Islet of Langerhans (tissue), 1 donor: Measurements from ENCODE around the gene DLGAP1.

Source experiments
- FAIRE-seq: peaks from one replicate; lab custom pipeline; 2011; peaks lifted over from hg19 to GRCh38; lab: Jason Lieb, UNC

DLGAP1 gene

DNA sequence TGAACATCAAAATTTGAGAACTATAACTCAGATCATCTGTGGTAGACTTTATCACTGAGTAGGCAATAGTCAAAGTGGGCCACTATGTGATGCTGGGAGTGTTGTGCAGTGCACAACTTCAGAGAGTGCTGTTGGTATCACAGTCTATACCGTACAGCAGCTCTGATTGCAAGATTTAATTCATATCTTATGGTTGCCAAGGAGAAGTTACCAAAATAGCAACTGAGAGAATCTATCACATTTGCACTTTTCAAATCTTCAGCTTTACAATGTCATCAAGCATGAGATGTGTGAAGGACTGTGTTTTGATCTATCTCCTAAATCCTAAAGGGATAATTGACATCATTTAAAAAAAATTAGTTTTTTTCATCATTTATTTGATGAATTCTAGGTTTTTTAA lies 216.1 kb downstream of the DLGAP1 start:
- FAIRE-seq, result no peak

DNA sequence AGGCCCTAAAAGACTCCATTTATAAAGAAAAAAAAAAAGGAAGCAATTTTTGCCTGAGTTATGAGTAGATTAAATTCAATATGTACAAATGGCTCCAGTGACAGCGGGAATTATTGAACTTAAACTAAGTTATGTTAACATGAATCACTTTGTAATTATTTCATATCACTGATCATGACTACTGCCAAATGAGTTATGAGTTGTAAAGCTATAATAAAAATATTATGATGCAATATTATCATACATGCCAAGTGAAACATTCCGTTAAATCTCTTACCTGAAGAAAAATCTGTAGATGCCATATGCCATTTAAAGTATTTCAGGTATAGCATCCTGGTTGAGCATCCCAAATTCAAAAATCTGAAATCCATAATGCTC lies 217.5 kb downstream of the DLGAP1 start:
- FAIRE-seq, result no peak

DNA sequence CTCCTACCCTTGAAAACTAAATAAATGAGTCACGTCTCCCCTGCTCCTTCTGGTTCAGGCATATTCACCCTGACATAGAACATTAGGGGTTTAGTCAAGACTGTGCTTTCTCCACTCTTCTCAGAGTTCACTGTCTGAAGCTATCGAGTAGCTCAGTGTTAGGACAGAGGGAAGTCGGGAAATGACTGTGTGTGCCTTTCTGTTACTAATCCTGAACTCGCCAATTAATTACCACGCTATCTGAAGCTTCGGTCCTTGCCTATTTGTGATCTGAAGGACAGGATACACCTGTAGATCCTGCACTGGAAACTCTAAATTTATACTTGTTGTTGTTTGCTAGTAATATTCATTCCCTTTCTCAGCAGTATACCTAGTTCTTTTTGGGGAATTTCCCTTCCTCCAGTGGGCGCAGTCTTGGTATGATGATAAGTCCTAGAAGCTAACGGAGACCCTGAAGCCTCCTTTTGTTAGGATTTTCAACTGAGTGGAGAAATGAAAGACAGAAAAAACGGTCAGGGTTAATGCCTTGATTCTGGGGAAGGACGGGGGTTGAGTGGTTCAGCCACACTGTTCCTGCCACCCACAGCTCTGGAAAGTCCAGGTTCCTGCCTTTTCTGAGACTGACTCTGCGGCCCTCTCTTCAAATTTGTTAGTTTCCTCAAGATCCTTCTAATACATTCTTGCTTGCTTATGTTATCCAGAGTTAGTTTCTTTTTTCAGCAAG lies 218.0 kb downstream of the DLGAP1 start:
- no peak for FAIRE-seq

DNA sequence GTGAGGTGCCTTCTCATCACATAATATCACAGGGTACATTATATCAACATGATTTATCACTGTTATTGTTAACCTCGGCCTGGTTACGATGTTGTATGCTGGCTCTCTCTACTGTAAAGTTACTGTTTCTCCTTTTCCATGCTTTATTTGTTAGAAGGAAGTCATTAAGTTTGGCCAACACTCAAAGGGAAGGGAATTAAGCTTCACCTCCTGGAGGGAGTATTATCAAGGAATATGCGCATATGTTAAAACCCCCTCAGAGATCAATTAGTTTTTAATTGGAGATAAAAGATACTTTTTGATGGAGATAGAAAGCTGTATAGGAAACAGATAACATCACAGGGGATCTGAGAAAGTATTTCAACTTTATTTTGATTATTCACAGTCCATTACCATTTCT lies 221.6 kb downstream of the DLGAP1 start:
- FAIRE-seq, result no peak

DNA sequence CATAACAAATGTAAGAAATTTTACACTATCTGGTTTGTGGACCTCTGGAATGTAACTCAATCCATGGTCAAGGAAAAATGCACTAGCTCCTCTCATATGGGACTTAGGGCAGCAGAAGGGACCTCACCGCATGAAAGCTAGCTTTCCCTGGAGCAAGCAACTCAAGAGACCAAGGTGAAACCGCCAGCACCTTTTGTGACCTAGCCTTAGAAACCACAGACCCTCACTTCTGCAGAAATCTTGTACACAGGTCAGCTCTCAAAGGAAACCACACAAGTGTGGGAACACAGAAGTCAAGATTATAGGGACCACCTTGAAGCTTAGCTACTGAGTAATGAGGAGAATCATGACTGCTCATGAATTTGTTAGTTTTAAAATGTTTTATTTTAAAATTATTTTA lies 222.5 kb downstream of the DLGAP1 start:
- FAIRE-seq, result no peak

DNA sequence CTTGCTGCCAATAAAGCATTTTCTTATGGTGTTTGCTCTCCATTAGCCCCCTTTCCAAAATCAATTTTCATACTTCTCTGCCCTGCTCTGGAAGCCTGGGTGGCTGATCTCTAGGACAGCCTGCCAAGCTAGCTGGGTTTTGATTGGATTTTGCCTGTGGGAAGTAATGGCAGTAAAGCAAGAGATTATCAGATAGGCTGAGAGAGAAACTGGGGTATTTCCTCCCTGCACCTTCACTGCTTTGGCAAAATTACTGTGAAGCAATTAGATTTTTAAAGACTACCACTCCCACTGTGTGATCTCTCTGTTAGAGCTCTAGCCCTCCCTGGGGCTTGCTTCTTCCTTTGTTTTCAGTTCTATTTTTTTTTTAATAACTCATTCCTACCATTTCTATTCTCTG lies 223.8 kb downstream of the DLGAP1 start:
- FAIRE-seq, result no peak

DNA sequence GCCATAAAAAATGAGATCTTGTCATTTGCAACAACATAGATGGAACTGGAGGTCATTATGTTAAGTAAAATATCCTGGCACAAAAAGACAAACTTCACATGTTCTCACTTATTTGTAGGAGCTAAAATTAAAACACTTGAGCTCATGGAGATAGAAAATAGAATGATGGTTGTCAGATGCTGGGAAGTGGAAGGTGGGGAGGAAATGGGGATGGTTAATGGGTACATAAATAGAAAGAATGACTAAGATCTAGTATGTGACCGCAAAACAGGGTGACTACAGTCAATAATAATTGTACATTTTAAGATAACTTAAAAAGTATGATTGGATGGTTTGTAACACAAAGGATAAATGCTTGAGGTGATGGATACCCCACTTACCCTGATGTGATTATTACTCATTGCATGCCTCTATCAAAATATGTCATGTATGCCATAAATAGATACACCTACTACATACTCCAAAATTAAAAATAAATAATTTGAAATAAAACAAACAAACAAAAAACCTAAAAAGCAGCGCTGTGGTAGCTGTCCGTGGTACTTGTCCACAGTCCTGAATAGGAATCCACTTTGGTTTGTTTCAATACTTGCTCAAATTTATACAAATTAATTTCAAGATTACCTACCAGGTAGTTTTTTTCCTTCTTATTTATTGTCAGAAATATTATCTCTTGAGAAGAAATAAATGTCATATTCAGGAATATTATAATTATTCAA lies 224.5 kb downstream of the DLGAP1 start:
- FAIRE-seq, result no peak

DNA sequence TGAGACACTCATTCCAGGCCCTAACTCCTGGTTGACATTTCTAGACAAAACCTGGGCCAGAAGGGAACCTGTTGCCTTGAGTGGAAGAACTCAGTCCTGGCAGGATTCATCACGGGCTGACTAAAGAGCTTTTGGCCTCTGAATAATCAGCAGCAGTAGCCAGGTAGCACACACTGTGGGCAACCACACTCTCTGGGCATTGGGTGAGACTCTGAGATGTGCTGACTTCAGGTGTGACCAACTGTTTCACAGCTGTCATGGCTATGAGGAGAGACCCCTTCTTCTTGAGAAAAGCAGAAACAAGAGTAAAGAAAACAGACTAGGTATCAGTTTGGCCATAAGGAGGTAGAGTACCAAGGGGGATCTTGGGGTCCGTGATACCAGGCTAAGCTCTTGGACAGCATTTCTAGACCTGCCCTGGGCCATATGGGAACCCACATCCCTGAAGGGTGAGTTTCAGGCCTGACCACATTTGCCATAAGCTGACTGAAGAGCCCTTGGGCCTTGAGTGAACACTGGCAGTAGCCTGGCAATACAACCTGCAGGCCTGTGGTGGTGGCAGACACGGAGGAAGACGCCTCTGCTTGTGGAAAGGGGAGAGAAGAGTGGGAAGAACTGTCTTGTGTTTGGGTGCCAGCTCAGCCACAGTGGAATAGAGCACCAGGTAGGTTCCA lies 230.9 kb downstream of the DLGAP1 start:
- FAIRE-seq, result no peak

DNA sequence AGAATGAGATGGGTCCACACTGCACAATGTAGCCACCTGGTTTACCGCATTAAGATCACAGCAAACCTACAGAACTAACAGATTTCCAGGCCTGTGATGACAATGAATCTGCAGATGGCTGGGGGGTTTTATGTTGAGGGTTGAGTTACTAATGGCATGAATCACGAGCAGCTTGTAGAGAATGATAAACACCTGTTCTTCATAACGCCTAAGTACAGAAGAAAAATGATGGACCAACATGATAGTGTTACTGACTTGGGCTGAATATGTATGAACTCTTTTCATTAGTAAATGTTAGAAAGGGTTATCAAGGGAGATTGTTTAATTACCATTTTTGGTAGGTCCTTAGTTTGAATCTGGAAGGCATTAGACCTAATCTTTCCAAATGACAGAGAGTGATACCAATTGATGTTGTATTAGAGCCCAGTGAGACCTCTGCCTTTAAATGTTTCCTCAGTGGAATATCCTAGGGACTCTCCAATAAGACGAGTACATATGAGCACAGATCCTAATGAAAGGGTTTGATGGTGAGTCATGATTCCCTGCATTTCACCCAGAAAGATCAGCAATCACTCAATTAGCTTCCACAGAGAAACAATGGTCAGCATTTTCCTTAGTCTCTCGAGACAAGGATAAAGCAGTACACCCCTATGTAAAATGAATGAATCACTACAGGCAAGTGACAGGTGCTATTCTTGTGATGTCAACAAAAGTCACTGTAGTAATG lies 243.8 kb downstream of the DLGAP1 start:
- no peak for FAIRE-seq

DNA sequence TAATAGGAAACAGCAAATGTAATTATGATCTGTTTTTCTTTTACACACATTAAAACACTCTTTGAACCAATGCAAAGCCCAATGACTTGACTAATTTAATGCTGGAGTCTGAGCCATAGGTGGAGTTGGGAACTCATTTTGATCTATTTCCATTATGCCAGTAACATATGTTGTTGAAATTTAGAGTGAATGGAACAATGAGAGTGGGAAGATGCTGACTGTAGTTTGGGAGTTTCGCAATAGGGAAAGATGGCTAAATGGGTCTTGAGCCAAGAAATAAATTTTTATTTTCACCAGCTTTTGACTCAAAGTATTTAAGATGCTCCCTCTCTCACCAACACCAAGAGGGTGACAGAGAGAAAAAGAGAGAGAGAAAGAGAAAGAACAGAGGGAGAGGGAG lies 246.7 kb downstream of the DLGAP1 start:
- FAIRE-seq, result no peak

DNA sequence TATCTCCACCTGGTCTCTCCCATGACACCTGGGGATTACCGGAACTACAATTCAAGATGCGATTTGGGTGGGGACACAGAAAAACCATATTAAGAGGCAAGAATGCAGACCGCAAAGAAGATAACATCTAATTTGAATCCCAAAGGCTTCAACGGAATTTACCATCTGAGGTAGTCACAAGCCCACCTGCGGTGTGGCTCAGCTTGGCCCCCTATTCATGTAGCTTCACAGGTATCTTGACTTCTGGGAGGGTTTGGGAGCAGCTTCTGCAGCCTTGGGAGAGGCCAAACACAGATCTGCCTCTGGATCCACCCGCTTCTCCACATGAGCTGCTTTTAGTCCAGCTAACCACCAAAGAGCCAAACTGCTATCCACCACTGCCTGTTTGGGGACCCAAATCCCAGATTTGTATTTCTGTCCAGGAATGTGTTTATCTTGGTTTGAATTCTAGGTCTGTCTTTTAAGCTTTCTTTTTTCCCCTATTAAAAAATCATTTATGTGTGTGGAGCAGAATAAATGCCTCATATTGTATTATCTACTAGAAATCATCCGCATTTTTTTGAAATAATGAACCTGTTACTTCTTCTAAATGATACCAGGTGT lies 247.6 kb downstream of the DLGAP1 start:
- FAIRE-seq, result no peak

DNA sequence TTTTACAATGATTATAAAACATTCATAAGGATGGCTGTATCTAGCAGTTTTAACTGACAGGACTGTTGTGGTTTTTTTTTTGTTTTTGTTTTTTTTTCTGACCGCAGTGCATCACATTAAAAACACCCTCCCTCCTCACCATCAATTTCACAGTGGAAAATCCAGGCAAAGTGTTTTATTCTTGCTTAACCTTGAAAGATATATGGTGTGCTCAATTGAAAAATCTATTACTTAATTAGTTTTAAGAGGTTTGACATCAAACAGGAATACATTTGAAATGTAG lies 250.7 kb downstream of the DLGAP1 start:
- no peak for FAIRE-seq

DNA sequence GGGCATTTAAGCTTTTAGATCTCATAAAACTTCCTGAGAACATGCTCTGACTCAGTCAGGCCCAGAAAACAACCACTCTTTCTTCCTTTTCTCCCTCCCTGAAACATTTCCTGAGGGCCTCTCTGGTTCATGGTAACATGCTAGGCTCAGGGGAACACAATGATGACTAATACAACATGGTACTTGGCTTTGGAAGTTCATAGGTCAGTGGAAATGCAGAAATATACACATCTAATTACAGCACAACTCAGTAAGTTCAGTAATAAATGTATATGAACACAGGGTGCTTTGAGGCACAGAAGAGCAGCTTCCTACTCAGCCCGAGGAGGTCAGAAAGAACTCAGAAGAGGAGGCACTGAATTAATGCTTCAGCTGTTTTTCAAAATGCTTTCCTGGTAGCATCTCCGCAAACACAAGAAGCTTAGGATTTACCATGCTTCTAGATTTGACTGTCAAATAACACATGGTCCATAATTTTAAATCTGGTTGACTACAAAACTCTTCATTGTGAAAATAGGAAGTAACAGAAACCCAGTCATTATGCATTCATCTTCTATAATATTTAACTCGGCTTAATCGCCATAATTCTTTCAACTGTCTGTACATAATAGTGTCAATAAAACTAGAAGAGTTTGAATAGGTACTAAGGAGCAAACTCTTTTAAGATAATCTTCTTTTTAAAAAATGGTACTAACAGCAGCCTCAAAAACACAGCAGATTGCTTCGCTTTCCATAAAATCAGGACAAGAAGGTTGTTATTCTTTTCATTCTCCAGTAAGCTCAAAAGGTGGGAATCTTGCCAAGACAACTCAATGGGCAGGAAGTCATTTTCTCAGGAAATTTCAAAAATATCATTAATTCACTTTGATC lies 251.3 kb downstream of the DLGAP1 start:
- FAIRE-seq, result no peak

DNA sequence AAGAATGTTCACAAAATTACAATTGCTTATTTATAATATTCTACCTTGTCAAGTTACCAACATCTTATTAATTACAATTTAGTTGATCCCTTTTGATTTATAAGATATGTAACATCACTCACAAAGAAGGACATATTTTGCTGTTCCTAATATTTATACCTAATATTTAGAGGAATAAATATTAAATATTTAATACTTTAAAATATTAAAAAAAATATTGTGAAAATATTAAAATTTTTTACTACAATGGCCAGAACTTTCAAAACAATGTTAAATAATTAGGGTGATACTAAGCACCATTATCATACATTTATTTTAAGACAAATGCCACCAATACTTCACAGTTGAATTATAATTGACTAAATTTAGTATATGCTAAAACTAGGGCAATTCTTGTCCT lies 254.7 kb downstream of the DLGAP1 start:
- no peak for FAIRE-seq

DNA sequence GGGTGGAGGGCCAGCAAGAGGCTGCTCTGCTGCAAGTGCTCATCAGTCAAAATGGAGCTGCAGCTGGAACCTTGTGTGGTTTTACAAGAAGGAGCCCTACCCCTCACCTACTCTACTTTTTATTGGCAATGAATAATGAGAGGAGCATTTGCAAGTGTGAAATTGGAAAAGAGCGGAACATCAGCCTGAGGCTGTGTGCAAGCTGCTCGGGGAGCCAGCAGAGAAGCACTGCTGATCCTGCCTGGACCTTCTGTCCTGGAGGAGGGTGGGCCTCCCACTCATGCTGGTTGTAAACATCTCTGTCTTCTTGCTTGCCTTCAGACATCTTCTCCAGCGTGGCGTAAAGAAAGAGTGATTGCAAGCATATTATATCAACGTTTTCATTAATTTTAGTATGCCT lies 256.2 kb downstream of the DLGAP1 start:
- no peak for FAIRE-seq

DNA sequence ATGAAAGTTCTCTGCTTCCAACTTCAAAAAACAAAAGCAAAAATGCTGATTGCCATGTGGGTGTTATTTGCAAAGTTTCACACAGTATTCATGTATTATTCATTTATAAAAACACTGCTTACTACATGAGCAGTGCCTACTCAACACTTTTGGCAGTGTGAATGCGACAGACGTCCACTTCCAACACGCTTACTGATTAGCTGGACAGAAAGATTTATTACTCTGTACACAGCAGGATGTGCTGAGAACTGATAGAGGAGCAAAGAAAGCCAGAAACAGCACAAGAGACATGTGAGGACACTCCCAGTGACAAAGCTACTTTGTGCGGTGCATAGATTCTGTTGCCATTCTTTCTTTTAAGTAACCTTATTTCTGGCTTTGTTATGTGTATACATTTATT lies 258.8 kb downstream of the DLGAP1 start:
- FAIRE-seq, result no peak

DNA sequence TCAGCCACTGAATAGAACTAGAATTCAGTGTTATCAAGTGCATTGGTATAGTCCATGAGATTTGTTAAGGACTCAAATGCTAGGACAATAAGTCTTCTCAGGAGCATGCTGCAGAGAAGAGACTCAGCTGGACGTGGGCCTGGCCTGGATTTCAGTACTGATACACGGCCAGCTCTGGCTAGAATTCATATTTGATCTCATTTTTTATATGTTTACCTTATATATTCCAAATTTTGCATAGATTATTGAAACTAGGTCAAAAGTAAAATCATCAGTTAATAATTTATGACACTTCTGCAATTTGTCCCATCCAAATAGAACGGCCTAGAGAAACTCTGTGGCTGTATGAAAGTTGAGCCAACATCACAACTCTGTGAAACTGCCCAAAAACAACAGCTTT lies 262.0 kb downstream of the DLGAP1 start:
- FAIRE-seq, result no peak

DNA sequence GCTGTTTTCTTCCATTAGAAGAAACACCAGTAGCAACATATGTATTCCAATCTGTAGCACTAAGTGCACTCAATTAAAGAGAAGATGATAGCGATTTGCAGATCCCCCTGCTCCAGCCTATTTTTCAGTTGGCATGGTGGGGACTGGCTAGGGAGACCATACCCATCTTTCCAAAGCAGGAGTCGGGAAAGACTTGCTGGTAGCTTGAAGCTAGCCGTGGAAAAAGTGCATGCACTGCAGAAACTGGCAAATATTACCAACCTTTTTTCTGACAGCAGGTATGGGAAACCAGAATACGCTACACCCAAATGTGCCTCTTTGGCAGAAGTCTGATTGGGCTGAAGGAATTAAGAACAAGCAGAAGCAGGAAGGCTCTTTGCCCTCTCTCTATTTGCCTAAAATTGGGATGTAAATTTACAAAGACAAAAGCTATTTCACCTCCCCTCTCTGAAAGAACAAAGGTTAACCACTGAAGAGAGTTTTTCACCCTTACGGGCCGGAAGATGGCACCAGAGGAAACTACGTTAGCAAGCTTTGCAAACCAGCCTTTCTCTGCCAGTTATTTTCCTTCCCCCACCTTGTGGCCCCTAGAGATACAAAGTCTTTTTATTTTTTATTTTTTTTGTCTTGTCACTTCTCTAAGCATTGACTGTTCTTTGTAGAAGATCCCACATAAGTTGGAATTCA lies 273.1 kb downstream of the DLGAP1 start:
- FAIRE-seq, result no peak

DNA sequence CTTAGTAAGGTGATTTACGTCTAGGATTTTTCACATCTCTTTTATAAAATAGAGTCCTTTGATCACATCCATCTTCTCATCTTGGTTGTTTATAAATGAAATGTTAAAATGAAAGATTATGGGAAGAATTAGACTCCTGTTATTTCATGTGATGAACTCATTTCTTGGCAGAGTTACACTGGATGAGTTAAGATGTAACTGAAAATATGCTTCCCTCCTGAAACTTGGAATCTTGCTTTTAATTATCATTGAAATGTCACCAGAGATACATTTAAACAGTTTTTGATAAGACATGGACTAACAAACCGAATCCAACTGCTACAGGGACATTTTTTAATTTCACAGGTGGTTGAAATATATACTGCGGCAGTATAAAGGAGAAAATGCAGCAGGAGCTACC lies 274.0 kb downstream of the DLGAP1 start:
- FAIRE-seq, result no peak

DNA sequence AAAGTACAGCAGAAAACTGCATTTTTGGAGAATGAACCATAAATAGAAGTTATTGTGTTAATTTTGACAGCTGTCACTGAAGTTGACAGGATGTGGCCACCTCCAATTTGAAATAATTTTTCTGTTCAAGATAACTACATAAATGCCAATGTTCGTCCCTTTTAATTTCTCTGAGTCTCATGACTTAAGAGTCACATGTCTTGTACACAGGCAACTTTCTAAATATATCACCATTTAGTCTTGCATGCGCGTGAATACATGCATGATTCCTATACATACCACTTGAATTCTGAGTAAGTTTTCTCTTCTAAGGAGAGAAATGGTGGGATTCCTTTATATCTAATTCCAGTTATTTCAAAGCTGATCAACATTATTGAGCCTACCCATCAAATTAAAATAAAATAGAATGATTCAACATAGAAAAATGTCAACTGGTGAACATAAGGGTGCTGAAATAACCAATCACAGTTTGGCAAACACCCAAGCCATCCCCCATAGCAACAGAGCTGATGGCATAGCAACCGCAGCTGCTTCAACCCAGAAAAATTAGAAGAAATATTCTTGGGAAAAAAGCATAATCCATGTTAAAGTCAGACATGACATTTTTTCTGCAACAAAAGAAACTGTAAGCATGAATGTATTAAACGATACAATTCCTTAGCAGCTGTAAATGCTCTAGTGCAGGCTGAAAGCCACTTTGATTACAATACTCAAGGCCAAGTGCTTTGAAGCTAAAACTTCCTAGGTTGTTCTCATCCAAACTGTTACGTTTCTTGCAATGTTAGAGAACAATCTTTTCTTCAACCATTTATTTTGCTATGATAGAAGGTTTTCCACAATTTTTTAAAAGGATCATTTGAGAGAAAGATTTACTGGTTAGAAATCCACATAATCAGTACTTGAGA lies 282.7 kb downstream of the DLGAP1 start:
- no peak for FAIRE-seq
